Measurements from ENCODE around the gene ANKRD11.

ANKRD11 gene

GRCh38 chr16:89506113-89506504 lies 15.7 kb upstream of the ANKRD11 start:
- Histone ChIP-seq H2BK120ac (ENCODE audit: low read depth, low read length) (peak overlapping the region; percentile 91), H3K9ac (ENCODE audit: low read length) (peak overlapping the region; percentile 68), H3K4me3 (ENCODE audit: insufficient read depth in 1 of 2, low read depth in 1 of 2, low read length in 2 of 2) (peak overlapping the region in 1 of 2 experiments; percentile 24), H2BK15ac (ENCODE audit: low read depth, poor library complexity, severe bottlenecking) (peak overlapping the region; percentile 44), H2AFZ (ENCODE audit: low read depth, low read length) (no peak overlapping the region), H3K14ac (ENCODE audit: low read length in 2 of 2) (no peak overlapping the region), H3K9me3 (ENCODE audit: control insufficient read depth, low read length) (no peaks in the 10 kb centered on the region), H2BK12ac (ENCODE audit: low read length in 2 of 2) (peak overlapping the region; percentile 42 to 44), H3K18ac (ENCODE audit: low read depth in 1 of 2, low read length in 2 of 2) (peak overlapping the region; percentile 78 to 86), H4K91ac (ENCODE audit: low read length) (peak overlapping the region; percentile 77), H3K79me1 (replicated peaks; ENCODE audit: low read length, poor library complexity, severe bottlenecking) (peaks cover 15% of the 10 kb centered on the region), H2BK5ac (ENCODE audit: low read depth, low read length, poor library complexity, severe bottlenecking) (no peak overlapping the region), H3K36me3 (ENCODE audit: control insufficient read depth in 1 of 2, insufficient read depth in 2 of 2, low read depth in 1 of 2, low read length in 2 of 2) (peaks cover 6 to 9% of the 10 kb centered on the region in 2 experiments), H2AK5ac (ENCODE audit: low read length, severe bottlenecking) (peak overlapping the region; percentile 33), H4K8ac (ENCODE audit: low read length) (peak overlapping the region; percentile 67), H3K27me3 (ENCODE audit: control insufficient read depth in 1 of 2, insufficient read depth in 1 of 2, low read length in 2 of 2) (no peaks in the 10 kb centered on the region), H3K23ac (ENCODE audit: low read length in 2 of 2) (no peak overlapping the region), H3K4ac (ENCODE audit: low read depth in 1 of 2, low read length in 2 of 2) (peak overlapping the region; percentile 34 to 69), H3K4me1 (ENCODE audit: control insufficient read depth, insufficient read depth, low read depth, low read length) (peaks cover 37% of the 10 kb centered on the region), H3K4me2 (ENCODE audit: low read length, poor library complexity, severe bottlenecking) (no peak overlapping the region), H3K27ac (ENCODE audit: low read length, poor library complexity, severe bottlenecking) (no peak overlapping the region)
- DNase-seq, result no peak
- WGBS, result 93% methylated on average over 4 of the region's 4 CpGs

DNA sequence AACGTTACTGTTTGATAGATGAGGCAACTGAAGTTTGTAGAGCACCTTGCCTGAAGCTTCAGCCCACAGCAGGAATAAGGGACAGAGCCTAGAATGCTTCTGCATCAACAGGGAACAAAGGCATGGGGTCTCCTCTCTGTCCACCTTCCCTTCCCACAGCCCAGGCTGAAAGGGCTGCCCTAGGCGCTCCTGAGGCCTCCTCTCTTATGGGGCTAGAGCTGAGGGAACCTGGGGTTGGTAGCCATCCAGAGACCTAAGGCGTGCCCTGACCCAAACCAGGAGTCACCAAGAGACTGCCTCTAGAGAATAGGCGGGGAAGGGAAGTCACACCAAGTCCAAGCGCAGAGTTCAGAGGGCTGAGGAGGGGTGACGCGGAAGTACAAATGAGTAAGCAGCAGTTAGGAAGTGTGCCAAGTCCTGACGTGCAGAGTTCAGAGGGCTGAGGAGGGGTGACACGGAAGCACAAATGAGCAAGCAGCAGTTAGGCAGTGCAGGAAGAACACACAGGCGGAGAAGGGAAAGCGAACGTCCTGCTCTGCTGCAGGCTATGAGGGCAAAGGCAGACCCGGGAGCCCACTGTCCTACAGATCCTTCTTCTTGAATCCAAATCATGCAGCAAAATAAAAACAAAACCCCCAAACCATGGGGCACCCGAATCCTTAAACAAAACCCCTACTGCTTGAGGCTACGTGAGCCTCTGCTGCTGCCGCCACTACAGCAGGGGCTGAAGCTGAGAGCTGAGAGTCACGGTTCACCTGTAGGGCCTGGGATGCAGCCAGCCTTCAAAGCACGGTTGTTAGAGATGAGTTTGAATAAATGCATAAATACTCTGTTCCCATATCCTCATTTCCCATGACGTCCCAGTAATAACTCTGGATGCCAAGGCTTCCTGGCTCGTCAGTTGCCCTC lies 15.1 kb upstream of the ANKRD11 start:
- Histone ChIP-seq H4K8ac (ENCODE audit: low read length) (peak overlapping the region; percentile 91), H2AK5ac (ENCODE audit: low read length, severe bottlenecking) (no peak overlapping the region), H3K9ac (ENCODE audit: low read length) (peak overlapping the region; percentile 68), H2BK120ac (ENCODE audit: low read depth, low read length) (peak overlapping the region; percentile 91), H3K27ac (ENCODE audit: low read length, poor library complexity, severe bottlenecking) (no peak overlapping the region), H3K79me1 (replicated peaks; ENCODE audit: low read length, poor library complexity, severe bottlenecking) (peaks cover 14% of the 10 kb centered on the region), H3K9me3 (ENCODE audit: control insufficient read depth, low read length) (no peaks in the 10 kb centered on the region), H3K27me3 (ENCODE audit: control insufficient read depth in 1 of 2, insufficient read depth in 1 of 2, low read length in 2 of 2) (no peaks in the 10 kb centered on the region), H2BK12ac (ENCODE audit: low read length in 2 of 2) (peak overlapping the region; percentile 42 to 67), H3K36me3 (ENCODE audit: control insufficient read depth in 1 of 2, insufficient read depth in 2 of 2, low read depth in 1 of 2, low read length in 2 of 2) (peaks cover under 1 to 2% of the 10 kb centered on the region in 2 experiments), H2BK15ac (ENCODE audit: low read depth, poor library complexity, severe bottlenecking) (peak overlapping the region; percentile 44), H3K4me1 (ENCODE audit: control insufficient read depth, insufficient read depth, low read depth, low read length) (peaks cover 34% of the 10 kb centered on the region), H2AFZ (ENCODE audit: low read depth, low read length) (no peak overlapping the region), H2BK5ac (ENCODE audit: low read depth, low read length, poor library complexity, severe bottlenecking) (no peak overlapping the region), H4K91ac (ENCODE audit: low read length) (peak overlapping the region; percentile 95), H3K23ac (ENCODE audit: low read length in 2 of 2) (no peak overlapping the region), H3K4me3 (ENCODE audit: insufficient read depth in 1 of 2, low read depth in 1 of 2, low read length in 2 of 2) (peak overlapping the region in 1 of 2 experiments; percentile 24), H3K4ac (ENCODE audit: low read depth in 1 of 2, low read length in 2 of 2) (peak overlapping the region; percentile 34 to 85), H3K18ac (ENCODE audit: low read depth in 1 of 2, low read length in 2 of 2) (peak overlapping the region; percentile 82 to 86), H3K14ac (ENCODE audit: low read length in 2 of 2) (peak overlapping the region in 1 of 2 experiments; percentile 8), H3K4me2 (ENCODE audit: low read length, poor library complexity, severe bottlenecking) (peak overlapping the region; percentile 33)
- DNase-seq, result peak; percentile 98
- WGBS, result 33% methylated on average over 18 of the region's 20 CpGs

GRCh38 chr16:89504091-89504490 lies 13.7 kb upstream of the ANKRD11 start:
- Histone ChIP-seq H3K27ac (ENCODE audit: low read length, poor library complexity, severe bottlenecking) (no peak overlapping the region), H3K4me3 (ENCODE audit: insufficient read depth in 1 of 2, low read depth in 1 of 2, low read length in 2 of 2) (no peak overlapping the region), H2BK12ac (ENCODE audit: low read length in 2 of 2) (no peak overlapping the region), H3K4me1 (ENCODE audit: control insufficient read depth, insufficient read depth, low read depth, low read length) (peaks cover 28% of the 10 kb centered on the region), H2BK5ac (ENCODE audit: low read depth, low read length, poor library complexity, severe bottlenecking) (no peak overlapping the region), H3K4ac (ENCODE audit: low read depth in 1 of 2, low read length in 2 of 2) (no peak overlapping the region), H3K9me3 (ENCODE audit: control insufficient read depth, low read length) (no peaks in the 10 kb centered on the region), H3K14ac (ENCODE audit: low read length in 2 of 2) (no peak overlapping the region), H3K27me3 (ENCODE audit: control insufficient read depth in 1 of 2, insufficient read depth in 1 of 2, low read length in 2 of 2) (no peaks in the 10 kb centered on the region), H3K9ac (ENCODE audit: low read length) (no peak overlapping the region), H4K91ac (ENCODE audit: low read length) (no peak overlapping the region), H2BK120ac (ENCODE audit: low read depth, low read length) (no peak overlapping the region), H2AK5ac (ENCODE audit: low read length, severe bottlenecking) (no peak overlapping the region), H4K8ac (ENCODE audit: low read length) (no peak overlapping the region), H3K36me3 (ENCODE audit: control insufficient read depth in 1 of 2, insufficient read depth in 2 of 2, low read depth in 1 of 2, low read length in 2 of 2) (no peaks in the 10 kb centered on the region), H3K23ac (ENCODE audit: low read length in 2 of 2) (no peak overlapping the region), H3K18ac (ENCODE audit: low read depth in 1 of 2, low read length in 2 of 2) (no peak overlapping the region), H2BK15ac (ENCODE audit: low read depth, poor library complexity, severe bottlenecking) (peak overlapping the region; percentile 6), H2AFZ (ENCODE audit: low read depth, low read length) (no peak overlapping the region), H3K4me2 (ENCODE audit: low read length, poor library complexity, severe bottlenecking) (no peak overlapping the region), H3K79me1 (replicated peaks; ENCODE audit: low read length, poor library complexity, severe bottlenecking) (peaks cover 13% of the 10 kb centered on the region)
- WGBS, result 96% methylated on average over 7 of the region's 7 CpGs
- DNase-seq, result no peak

GRCh38 chr16:89502081-89502843 lies 11.9 kb upstream of the ANKRD11 start:
- Histone ChIP-seq H3K79me1 (replicated peaks; ENCODE audit: low read length, poor library complexity, severe bottlenecking) (peaks cover 7% of the 10 kb centered on the region), H4K91ac (ENCODE audit: low read length) (peak overlapping the region; percentile 70), H2BK12ac (ENCODE audit: low read length in 2 of 2) (peak overlapping the region; percentile 92), H3K36me3 (ENCODE audit: control insufficient read depth in 1 of 2, insufficient read depth in 2 of 2, low read depth in 1 of 2, low read length in 2 of 2) (no peaks in the 10 kb centered on the region), H2BK5ac (ENCODE audit: low read depth, low read length, poor library complexity, severe bottlenecking) (no peak overlapping the region), H2BK120ac (ENCODE audit: low read depth, low read length) (peak overlapping the region; percentile 4), H3K4ac (ENCODE audit: low read depth in 1 of 2, low read length in 2 of 2) (peak overlapping the region; percentile 13), H3K9ac (ENCODE audit: low read length) (peak overlapping the region; percentile 27), H3K27ac (ENCODE audit: low read length, poor library complexity, severe bottlenecking) (no peak overlapping the region), H4K8ac (ENCODE audit: low read length) (peak overlapping the region; percentile 93), H2AK5ac (ENCODE audit: low read length, severe bottlenecking) (peak overlapping the region; percentile 19), H3K4me3 (ENCODE audit: insufficient read depth in 1 of 2, low read depth in 1 of 2, low read length in 2 of 2) (no peak overlapping the region), H2AFZ (ENCODE audit: low read depth, low read length) (no peak overlapping the region), H3K27me3 (ENCODE audit: control insufficient read depth in 1 of 2, insufficient read depth in 1 of 2, low read length in 2 of 2) (no peaks in the 10 kb centered on the region), H3K18ac (ENCODE audit: low read depth in 1 of 2, low read length in 2 of 2) (peak overlapping the region; percentile 44 to 52), H2BK15ac (ENCODE audit: low read depth, poor library complexity, severe bottlenecking) (no peak overlapping the region), H3K4me1 (ENCODE audit: control insufficient read depth, insufficient read depth, low read depth, low read length) (peaks cover 24% of the 10 kb centered on the region), H3K23ac (ENCODE audit: low read length in 2 of 2) (peak overlapping the region in 1 of 2 experiments; percentile 77), H3K14ac (ENCODE audit: low read length in 2 of 2) (no peak overlapping the region), H3K9me3 (ENCODE audit: control insufficient read depth, low read length) (no peaks in the 10 kb centered on the region), H3K4me2 (ENCODE audit: low read length, poor library complexity, severe bottlenecking) (peak overlapping the region; percentile 14)
- 68% methylated on average over 21 of the region's 21 CpGs for WGBS
- peak; percentile 47 for DNase-seq

All from mesenchymal stem cell (in vitro differentiated cells and primary cell).